ENCODE data around the gene SYNPO. TPM values are rescaled to one million over a fixed set of nuclear protein-coding genes. Genes with fewer than 3 reads are reported as not detected.

SYNPO gene
- polyA plus RNA-seq, 6 donors from 2014 or later, result 0.75 to 1.9 (median 1.4) TPM

GRCh38 chr5:150642991-150643710 lies 2.7 kb downstream of the SYNPO start:
- peak overlapping the region in 1 of 6 donors; percentile 19 for H3K27ac Mint-ChIP-seq
- H3K9me3 Mint-ChIP-seq, result no peaks in the 10 kb centered on the region
- H3K4me3 Mint-ChIP-seq, result no peak overlapping the region
- H3K27me3 Mint-ChIP-seq, result no peaks in the 10 kb centered on the region
- no peaks in the 10 kb centered on the region for H3K36me3 Mint-ChIP-seq
- DNase-seq, result no peak
- no peak for ATAC-seq (ENCODE audit: low read depth in 2 of 2)
- peaks cover 0 to 9% (median 0%) of the 10 kb centered on the region in 3 donors for H3K4me1 Mint-ChIP-seq

- ATAC-seq (ENCODE audit: low read depth in 2 of 2), result no peak
- H3K4me1 Mint-ChIP-seq, result peaks cover 0 to 8% (median 2%) of the 10 kb centered on the region in 3 donors
- no peaks in the 10 kb centered on the region for H3K27me3 Mint-ChIP-seq
- DNase-seq, result no peak
- H3K4me3 Mint-ChIP-seq, result no peak overlapping the region
- no peaks in the 10 kb centered on the region for H3K9me3 Mint-ChIP-seq
- H3K36me3 Mint-ChIP-seq, result peaks cover 6 to 8% of the 10 kb centered on the region in 2 donors
- no peak overlapping the region for H3K27ac Mint-ChIP-seq
These were observed 3.6 kb downstream of the SYNPO start for GRCh38 chr5:150644058-150644457.

DNA sequence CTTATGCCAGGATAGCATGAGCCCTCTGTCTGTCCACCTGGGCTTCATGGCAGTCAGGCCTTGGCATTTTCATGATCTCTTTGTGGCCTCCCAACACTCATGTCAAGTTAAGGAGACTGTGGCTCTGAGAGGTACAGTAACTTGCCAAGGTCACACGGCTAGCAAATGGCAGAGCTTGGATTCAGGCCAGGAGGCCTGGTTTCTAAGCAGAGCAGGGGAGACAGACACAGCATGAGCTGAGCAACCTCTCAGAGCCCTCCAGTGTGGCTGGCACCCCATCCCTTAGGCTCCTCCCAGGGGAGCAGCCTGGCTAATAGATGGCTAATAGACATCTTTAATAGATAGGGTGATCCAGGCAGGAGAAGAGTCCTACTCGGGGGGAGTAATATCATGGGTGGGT lies 4.1 kb downstream of the SYNPO start:
- Mint-ChIP-seq H3K27me3 (no peaks in the 10 kb centered on the region), H3K36me3 (peaks cover 6 to 11% of the 10 kb centered on the region in 2 donors), H3K4me3 (no peak overlapping the region), H3K4me1 (peaks cover 0 to 4% (median 2%) of the 10 kb centered on the region in 3 donors), H3K27ac (peak overlapping the region in 1 of 6 donors; percentile 12), H3K9me3 (no peaks in the 10 kb centered on the region)
- no peak for DNase-seq
- no peak for ATAC-seq (ENCODE audit: low read depth in 2 of 2)

DNA sequence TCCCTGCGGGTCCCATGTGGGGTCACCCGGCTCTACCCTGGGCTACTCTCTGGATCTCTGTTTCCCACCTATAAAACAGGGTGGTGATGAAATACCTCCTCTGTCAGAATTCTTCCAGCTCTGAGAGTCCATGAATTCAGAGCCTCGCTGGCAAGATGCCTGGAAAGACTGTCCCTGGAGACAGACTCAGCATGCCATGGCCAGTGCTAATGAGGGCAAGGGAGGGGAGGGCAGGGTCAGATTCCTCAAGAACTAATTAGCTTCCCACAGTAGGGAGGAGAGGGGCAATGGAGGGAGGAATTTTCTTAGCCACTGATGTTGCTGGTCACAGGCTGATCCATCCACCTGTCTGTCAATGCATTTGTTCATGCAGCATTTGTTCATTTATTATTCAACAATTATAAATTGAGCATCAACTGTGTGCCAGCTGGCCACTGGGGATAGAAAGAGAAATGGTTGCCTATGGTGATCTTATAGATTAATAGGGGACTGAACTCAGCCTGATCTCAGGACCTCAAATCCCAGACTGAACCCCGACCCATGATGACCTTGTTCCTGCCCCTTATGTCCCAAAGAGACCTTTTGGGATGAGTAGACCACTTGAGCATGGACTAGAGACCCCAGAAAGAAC lies 4.7 kb downstream of the SYNPO start:
- no peaks in the 10 kb centered on the region for H3K27me3 Mint-ChIP-seq
- peaks cover 6 to 17% of the 10 kb centered on the region in 2 donors for H3K36me3 Mint-ChIP-seq
- DNase-seq (no peak), ATAC-seq (ENCODE audit: low read depth in 2 of 2) (no peak)
- no peaks in the 10 kb centered on the region for H3K9me3 Mint-ChIP-seq
- no peak overlapping the region for H3K27ac Mint-ChIP-seq
- H3K4me3 Mint-ChIP-seq, result no peak overlapping the region
- peaks cover 0 to 4% (median 2%) of the 10 kb centered on the region in 3 donors for H3K4me1 Mint-ChIP-seq

GRCh38 chr5:150647275-150648251 lies 7.1 kb downstream of the SYNPO start:
- Mint-ChIP-seq H3K36me3 (peaks cover 6 to 18% of the 10 kb centered on the region in 2 donors), H3K27me3 (no peaks in the 10 kb centered on the region), H3K27ac (peak overlapping the region in 1 of 6 donors; percentile 83), H3K4me3 (peak overlapping the region in 1 of 8 donors; percentile 10), H3K9me3 (no peaks in the 10 kb centered on the region), H3K4me1 (peaks cover 2 to 9% (median 4%) of the 10 kb centered on the region in 3 donors)
- DNase-seq (no peak), ATAC-seq (ENCODE audit: low read depth in 2 of 2) (no peak)

GRCh38 chr5:150648294-150649107 lies 8.0 kb downstream of the SYNPO start:
- Mint-ChIP-seq H3K27ac (peak overlapping the region in 1 of 6 donors; percentile 49), H3K27me3 (no peaks in the 10 kb centered on the region), H3K4me1 (peaks cover 2 to 9% (median 4%) of the 10 kb centered on the region in 3 donors), H3K36me3 (peaks cover 6 to 18% of the 10 kb centered on the region in 2 donors), H3K9me3 (no peaks in the 10 kb centered on the region), H3K4me3 (no peak overlapping the region)
- no peak for DNase-seq
- ATAC-seq (ENCODE audit: low read depth in 2 of 2), result no peak

DNA sequence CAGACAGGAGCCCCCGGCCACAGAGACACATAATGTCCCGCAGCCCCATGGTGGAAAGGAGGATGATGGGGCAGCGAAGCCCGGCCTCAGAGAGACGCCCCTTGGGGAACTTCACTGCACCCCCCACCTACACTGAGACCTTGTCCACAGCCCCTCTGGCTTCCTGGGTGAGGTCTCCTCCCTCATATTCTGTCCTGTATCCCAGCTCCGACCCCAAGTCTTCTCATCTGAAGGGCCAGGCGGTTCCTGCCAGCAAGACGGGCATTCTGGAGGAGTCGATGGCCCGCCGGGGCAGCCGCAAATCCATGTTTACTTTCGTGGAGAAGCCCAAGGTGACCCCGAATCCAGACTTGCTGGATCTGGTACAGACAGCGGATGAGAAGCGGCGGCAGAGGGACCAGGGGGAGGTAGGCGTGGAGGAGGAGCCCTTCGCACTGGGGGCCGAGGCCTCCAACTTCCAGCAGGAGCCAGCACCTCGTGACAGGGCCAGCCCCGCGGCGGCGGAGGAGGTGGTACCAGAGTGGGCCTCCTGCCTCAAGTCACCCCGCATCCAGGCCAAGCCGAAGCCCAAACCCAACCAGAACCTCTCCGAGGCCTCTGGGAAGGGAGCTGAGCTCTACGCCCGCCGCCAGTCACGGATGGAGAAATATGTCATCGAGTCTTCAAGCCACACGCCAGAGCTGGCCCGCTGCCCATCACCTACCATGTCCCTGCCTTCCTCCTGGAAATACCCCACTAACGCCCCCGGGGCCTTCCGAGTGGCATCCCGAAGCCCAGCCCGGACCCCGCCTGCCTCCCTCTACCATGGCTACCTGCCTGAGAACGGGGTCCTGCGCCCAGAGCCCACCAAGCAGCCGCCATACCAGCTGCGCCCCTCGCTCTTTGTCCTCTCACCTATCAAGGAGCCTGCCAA lies 8.9 kb downstream of the SYNPO start:
- Mint-ChIP-seq H3K36me3 (peaks cover 6 to 18% of the 10 kb centered on the region in 2 donors), H3K27ac (no peak overlapping the region), H3K27me3 (no peaks in the 10 kb centered on the region), H3K9me3 (no peaks in the 10 kb centered on the region), H3K4me1 (peaks cover 4 to 12% (median 6%) of the 10 kb centered on the region in 3 donors), H3K4me3 (no peak overlapping the region)
- no peak for DNase-seq
- no peak for ATAC-seq (ENCODE audit: low read depth in 2 of 2)

GRCh38 chr5:150650021-150651006 lies 9.9 kb downstream of the SYNPO start:
- no peak for DNase-seq
- peaks cover 4 to 12% (median 8%) of the 10 kb centered on the region in 3 donors for H3K4me1 Mint-ChIP-seq
- H3K4me3 Mint-ChIP-seq, result peak overlapping the region in 1 of 8 donors; percentile 72
- no peaks in the 10 kb centered on the region for H3K27me3 Mint-ChIP-seq
- peak overlapping the region in 1 of 6 donors; percentile 72 for H3K27ac Mint-ChIP-seq
- no peak for ATAC-seq (ENCODE audit: low read depth in 2 of 2)
- H3K36me3 Mint-ChIP-seq, result peaks cover 6 to 18% of the 10 kb centered on the region in 2 donors
- H3K9me3 Mint-ChIP-seq, result no peaks in the 10 kb centered on the region

DNA sequence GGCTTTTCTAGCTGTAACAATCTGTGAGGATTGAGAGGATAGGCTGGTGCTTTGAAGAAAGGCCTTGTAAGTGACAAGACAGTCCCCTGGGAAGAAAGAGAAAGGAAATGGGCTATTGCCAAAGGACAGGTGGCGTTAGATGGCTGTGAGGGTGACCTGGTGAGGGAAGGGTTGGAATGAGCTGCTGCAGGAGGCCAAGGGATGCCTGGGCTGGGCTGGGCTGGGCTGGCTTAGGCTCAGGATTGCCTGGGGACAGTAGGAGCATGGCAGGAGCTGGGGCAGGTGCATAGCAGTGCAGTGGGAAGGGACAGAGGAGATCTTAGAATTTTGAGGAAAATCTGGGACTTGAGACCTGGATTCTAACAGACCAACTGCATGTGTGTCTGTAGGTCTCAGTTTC lies 10.9 kb downstream of the SYNPO start:
- H3K4me1 Mint-ChIP-seq, result peaks cover 9 to 15% (median 12%) of the 10 kb centered on the region in 3 donors
- peak overlapping the region in 2 of 6 donors; percentile 72 to 78 for H3K27ac Mint-ChIP-seq
- H3K9me3 Mint-ChIP-seq, result no peaks in the 10 kb centered on the region
- H3K36me3 Mint-ChIP-seq, result peaks cover 6 to 18% of the 10 kb centered on the region in 2 donors
- no peak overlapping the region for H3K4me3 Mint-ChIP-seq
- DNase-seq (no peak), ATAC-seq (ENCODE audit: low read depth in 2 of 2) (no peak)
- H3K27me3 Mint-ChIP-seq, result no peaks in the 10 kb centered on the region

GRCh38 chr5:150651924-150652671 lies 11.6 kb downstream of the SYNPO start:
- no peaks in the 10 kb centered on the region for H3K9me3 Mint-ChIP-seq
- peak overlapping the region in 3 of 6 donors; percentile 38 to 54 (median 38) for H3K27ac Mint-ChIP-seq
- H3K36me3 Mint-ChIP-seq, result peaks cover 6 to 18% of the 10 kb centered on the region in 2 donors
- no peak overlapping the region for H3K4me3 Mint-ChIP-seq
- H3K27me3 Mint-ChIP-seq, result no peaks in the 10 kb centered on the region
- peaks cover 12 to 17% (median 13%) of the 10 kb centered on the region in 3 donors for H3K4me1 Mint-ChIP-seq
- ATAC-seq (ENCODE audit: low read depth in 2 of 2) (no peak), DNase-seq (no peak)

Measured in naive B cell (primary cell).